Fibroblast of lung (primary cell): ENCODE data around the gene TMEM161A.

Source experiments
- EZH2 ChIP-seq: IDR thresholded peaks from 2 replicates; pipeline ENCODE4 v1.5.1; 2012; ENCODE audit warnings: low read length, control low read depth, mild to moderate bottlenecking; ENCODE audit errors: missing control alignments
- TF ChIP-seq, protein P1 (sequence below), 2 donors: IDR thresholded peaks in 1 of 2; conservative IDR thresholded peaks in 1 of 2; 1 replicate in 1 of 2; 2 replicates in 1 of 2; pipeline ENCODE4 v1.5.1; 2011 to 2012; ENCODE audit warnings: low read length in 2 of 2, control low read depth in 1 of 2, inconsistent platforms in 1 of 2, low read depth in 1 of 2, mild to moderate bottlenecking in 1 of 2

DNA sequence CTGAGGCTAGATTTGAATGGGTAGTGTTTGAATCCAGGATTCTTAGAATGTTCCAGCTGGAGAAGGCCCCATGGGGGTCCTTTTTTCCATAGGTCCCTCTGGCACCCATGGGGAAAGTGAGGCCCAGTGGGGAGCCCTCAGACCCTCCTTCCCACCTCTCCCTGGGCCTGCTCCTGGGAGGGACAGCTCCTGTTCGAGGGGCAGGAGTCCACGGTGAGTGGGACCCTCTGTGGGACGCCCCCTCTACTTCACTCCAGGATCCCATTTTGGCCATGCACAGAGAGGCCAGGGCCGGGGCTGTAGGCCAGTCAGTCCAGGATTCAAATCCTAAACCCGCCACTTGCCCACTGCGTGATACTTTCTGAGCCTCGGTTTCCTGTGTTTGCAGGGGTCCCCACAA, 24.2 kb upstream of the TMEM161A start:
- TF ChIP-seq EZH2 = no peak
- TF ChIP-seq, protein P1, sequence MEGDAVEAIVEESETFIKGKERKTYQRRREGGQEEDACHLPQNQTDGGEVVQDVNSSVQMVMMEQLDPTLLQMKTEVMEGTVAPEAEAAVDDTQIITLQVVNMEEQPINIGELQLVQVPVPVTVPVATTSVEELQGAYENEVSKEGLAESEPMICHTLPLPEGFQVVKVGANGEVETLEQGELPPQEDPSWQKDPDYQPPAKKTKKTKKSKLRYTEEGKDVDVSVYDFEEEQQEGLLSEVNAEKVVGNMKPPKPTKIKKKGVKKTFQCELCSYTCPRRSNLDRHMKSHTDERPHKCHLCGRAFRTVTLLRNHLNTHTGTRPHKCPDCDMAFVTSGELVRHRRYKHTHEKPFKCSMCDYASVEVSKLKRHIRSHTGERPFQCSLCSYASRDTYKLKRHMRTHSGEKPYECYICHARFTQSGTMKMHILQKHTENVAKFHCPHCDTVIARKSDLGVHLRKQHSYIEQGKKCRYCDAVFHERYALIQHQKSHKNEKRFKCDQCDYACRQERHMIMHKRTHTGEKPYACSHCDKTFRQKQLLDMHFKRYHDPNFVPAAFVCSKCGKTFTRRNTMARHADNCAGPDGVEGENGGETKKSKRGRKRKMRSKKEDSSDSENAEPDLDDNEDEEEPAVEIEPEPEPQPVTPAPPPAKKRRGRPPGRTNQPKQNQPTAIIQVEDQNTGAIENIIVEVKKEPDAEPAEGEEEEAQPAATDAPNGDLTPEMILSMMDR (conservative IDR thresholded peaks at IDR 0.05 in 1 of 2, IDR thresholded peaks at IDR 0.05 in 1 of 2; ENCODE audit: low read depth in 1 of 2, low read length in 2 of 2) = no peak
